GM06990 (cell line): ENCODE results near the gene PLLP.

ENCODE experiments used
- DNase-seq: peaks from one replicate; pipeline ENCODE4 v3.0.0-alpha.2; 2011; ENCODE audit not compliant: insufficient read length; ENCODE audit errors: extremely low read depth
- H3K27me3 ChIP-seq: replicated peaks from 2 replicates; pipeline ENCODE4 v1.6.0; 2011; ENCODE audit warnings: low read length; ENCODE audit not compliant: control insufficient read depth, insufficient read depth
- H3K36me3 ChIP-seq: 2 replicates; pipeline ENCODE4 v1.5.1; 2011; ENCODE audit warnings: low read length; ENCODE audit not compliant: control insufficient read depth, insufficient read depth
- H3K4me3 ChIP-seq: replicated peaks from 2 replicates; pipeline ENCODE4 v1.5.1; 2011; ENCODE audit warnings: low read depth, mild to moderate bottlenecking, control low read depth, low read length
- TF ChIP-seq, protein P1 (sequence below): IDR thresholded peaks from 2 replicates; pipeline ENCODE4 v1.5.1; 2011; ENCODE audit warnings: low read length, control low read depth, mild to moderate bottlenecking, inconsistent platforms; ENCODE audit not compliant: insufficient read depth, poor library complexity, severe bottlenecking

Gene PLLP

DNA sequence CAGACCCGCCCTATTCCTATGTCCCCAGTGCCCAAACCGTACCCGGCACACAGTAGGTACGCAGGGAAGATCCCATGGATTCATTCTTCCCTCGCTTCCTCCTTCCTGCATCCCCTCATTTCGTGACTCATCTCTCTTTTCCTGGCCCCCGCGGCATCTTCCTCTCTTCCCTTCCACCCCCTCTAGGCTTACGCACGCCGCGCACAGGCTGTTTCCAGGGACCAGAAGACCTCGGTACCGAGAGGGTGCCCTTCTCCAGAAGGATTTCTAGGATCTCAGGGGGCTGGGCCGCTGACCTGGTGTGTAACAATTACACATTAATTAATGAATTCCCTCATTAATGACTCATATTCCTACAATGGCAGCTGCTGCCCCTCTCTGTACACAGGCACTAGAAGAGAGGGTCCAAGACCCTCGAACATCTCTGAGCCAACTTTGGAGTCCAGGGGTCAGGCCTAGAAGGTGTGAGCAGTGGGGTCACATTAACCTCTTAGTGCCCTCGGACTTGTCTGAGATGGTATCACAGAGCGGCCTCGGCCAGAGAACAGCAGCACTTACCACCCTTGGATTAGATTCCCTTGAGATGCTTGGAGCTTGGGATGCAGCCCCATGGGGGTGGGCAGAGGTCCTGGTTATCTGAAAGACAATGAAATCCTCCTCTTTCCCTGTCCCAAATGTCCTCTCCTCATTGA lies 16.8 kb upstream of the PLLP start:
- TF ChIP-seq, protein P1, sequence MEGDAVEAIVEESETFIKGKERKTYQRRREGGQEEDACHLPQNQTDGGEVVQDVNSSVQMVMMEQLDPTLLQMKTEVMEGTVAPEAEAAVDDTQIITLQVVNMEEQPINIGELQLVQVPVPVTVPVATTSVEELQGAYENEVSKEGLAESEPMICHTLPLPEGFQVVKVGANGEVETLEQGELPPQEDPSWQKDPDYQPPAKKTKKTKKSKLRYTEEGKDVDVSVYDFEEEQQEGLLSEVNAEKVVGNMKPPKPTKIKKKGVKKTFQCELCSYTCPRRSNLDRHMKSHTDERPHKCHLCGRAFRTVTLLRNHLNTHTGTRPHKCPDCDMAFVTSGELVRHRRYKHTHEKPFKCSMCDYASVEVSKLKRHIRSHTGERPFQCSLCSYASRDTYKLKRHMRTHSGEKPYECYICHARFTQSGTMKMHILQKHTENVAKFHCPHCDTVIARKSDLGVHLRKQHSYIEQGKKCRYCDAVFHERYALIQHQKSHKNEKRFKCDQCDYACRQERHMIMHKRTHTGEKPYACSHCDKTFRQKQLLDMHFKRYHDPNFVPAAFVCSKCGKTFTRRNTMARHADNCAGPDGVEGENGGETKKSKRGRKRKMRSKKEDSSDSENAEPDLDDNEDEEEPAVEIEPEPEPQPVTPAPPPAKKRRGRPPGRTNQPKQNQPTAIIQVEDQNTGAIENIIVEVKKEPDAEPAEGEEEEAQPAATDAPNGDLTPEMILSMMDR = no peak
- no peak for DNase-seq
- Histone ChIP-seq H3K27me3 (no peaks in the 10 kb centered on the region), H3K4me3 (no peak overlapping the region), H3K36me3 (no peaks in the 10 kb centered on the region)

DNA sequence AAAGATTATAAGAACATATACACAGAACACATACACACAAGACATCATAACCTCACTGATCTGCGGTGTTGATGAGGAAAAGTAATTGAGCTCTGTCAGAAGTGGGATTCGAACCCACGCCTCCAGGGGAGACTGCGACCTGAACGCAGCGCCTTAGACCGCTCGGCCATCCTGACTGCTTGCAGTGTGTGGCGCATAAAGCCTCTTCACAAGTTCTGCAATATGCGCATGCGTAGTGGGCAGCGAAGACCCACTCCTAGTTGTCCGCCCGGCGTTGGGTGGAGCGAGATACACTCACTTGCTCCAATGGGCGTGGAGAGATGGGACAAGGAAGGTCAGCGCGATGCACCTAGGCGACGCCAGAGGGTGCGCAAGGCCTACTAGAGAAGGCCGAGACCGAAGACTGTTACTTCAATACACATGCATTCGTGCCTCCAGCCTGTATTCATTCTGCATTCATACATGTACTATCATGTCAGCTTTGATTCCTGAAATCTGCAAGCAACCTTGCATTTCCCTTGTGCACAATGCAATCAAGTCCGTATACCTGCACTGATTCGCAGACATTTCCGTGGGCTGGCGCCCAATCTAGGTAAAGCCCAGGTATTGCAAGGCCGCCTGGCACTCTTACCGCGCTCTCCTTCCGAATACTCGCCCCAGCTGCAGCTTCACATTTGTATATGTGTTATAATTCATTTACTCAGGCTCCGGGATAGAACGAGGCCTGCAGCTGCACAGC lies 16.1 kb upstream of the PLLP start:
- peak overlapping the region; percentile 62 for H3K4me3 ChIP-seq
- peak; percentile 95 for DNase-seq
- no peaks in the 10 kb centered on the region for H3K36me3 ChIP-seq
- H3K27me3 ChIP-seq = no peaks in the 10 kb centered on the region
- TF ChIP-seq, protein P1 = peak; percentile 90

DNA sequence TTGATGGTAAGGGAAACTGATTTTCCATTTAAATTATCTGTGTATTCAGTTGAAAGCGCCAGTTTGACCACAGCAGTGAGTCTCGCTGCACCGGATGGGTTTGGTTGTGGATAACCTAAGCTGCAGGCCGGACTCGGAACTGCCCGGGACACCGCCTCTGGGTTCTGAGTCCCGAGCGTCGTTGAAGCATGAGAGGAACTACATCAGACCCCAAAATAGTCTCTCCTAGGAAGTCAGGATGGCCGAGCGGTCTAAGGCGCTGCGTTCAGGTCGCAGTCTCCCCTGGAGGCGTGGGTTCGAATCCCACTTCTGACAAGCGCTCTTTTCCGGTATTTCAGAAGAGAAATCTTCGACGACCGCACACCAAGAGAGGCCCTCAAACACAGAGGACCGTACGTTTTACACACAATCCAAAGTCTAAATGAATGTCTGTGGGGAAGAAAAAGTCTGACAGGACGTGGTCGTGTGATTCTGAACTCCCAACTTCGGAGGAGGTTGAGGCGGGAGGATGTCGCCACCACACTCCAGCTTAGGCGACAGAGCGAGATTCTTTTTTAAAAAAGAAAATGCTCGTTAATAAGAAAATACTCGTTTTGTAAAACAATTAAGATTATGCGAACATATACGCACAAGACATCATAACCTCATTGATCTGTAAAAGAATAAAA lies 15.4 kb upstream of the PLLP start:
- TF ChIP-seq, protein P1 = peak; percentile 0
- peak; percentile 89 for DNase-seq
- Histone ChIP-seq H3K4me3 (peak overlapping the region; percentile 62), H3K27me3 (no peaks in the 10 kb centered on the region), H3K36me3 (no peaks in the 10 kb centered on the region)

DNA sequence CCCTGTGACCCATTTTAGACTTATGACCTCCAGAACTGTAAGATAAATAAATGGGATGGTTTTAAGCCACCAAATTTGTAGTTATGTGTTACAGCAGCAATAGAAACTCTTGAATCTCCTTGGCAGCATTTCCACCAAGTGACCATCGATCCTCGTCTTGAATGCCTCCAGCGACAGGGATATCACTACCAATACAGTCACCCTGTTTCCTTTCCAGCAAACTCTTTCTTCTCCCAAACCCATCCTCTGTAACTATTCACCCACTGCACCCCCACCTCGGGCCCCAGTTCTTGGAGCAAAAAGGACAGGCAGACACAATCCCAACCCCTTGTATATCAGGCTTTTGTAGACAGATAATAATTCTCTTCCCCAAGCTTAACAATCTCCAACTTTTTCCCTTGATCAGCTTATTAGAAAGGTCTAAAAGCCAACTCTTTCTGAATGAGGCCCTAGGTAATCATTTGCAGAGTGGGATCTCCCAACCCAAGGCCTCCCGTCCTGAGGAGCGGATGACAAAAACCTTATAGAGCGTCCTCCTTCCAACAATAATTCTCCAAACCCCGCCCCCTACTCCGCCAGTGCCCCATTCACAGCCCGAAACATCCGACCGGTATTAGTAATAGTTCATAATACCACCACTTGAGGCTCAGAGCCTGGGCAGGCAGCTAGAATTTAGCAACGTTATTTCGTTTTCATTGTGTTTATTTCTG lies 14.7 kb upstream of the PLLP start:
- no peak for DNase-seq
- Histone ChIP-seq H3K36me3 (no peaks in the 10 kb centered on the region), H3K27me3 (no peaks in the 10 kb centered on the region), H3K4me3 (peak overlapping the region; percentile 62)
- TF ChIP-seq, protein P1 = peak; percentile 1

DNA sequence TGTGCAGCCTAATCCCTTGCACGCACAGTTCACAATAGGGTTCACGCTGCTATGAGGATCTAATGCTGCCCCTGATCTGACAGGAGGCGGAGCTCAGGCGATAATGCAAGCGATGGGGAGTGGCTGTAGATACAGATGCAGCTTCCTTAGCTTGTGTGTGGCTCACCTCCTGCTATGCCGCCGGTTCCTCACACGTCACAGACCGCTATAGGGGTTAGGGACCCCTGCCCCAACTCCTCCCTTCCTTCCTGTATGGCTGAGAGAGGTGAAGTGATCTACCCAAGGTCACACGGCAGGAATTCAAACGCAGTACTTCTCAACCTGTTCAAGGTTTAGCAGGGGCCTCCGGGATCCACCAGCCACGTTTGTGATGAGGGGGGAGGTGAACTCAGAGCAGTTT lies 13.4 kb upstream of the PLLP start:
- H3K36me3 ChIP-seq = no peaks in the 10 kb centered on the region
- no peak for DNase-seq
- peak overlapping the region; percentile 35 for H3K4me3 ChIP-seq
- H3K27me3 ChIP-seq = no peaks in the 10 kb centered on the region
- TF ChIP-seq, protein P1 = no peak
